Central memory CD8-positive, alpha-beta T cell (primary cell): ENCODE measurements around the gene BSN.

Source experiments
- ATAC-seq: fragments of 150-1000 bp; cut with Tn5 transposase; replicated peaks from 2 replicates; pipeline ENCODE4 v1.10.0; 2022; ENCODE audit warnings: mild to moderate bottlenecking, moderate FRiP score, moderate number of reproducible peaks; ENCODE audit not compliant: poor library complexity, severe bottlenecking; ENCODE audit errors: extremely low read depth
- DNase-seq, 2 donors: peaks; one replicate each; pipeline ENCODE4 v3.0.0; 2021; ENCODE audit warnings: low spot score in 2 of 2
- H3K27ac Mint-ChIP-seq: one replicate; pipeline ENCODE4 v1.8.0; 2022; ENCODE audit warnings: low read depth, mild to moderate bottlenecking, moderate library complexity, mixed read lengths
- H3K27me3 Mint-ChIP-seq: one replicate; pipeline ENCODE4 v1.8.0; 2022; ENCODE audit warnings: mixed read lengths
- H3K36me3 Mint-ChIP-seq: one replicate; pipeline ENCODE4 v1.8.0; 2022; ENCODE audit warnings: mild to moderate bottlenecking, moderate library complexity, mixed read lengths; ENCODE audit not compliant: insufficient read depth
- H3K4me1 Mint-ChIP-seq: one replicate; pipeline ENCODE4 v1.8.0; 2022; ENCODE audit warnings: mixed read lengths
- H3K4me3 Mint-ChIP-seq: one replicate; pipeline ENCODE4 v1.8.0; 2022; ENCODE audit warnings: mild to moderate bottlenecking, moderate library complexity, mixed read lengths
- H3K9me3 Mint-ChIP-seq: one replicate; pipeline ENCODE4 v1.8.0; 2022; ENCODE audit warnings: mixed read lengths

The BSN gene, protein sequence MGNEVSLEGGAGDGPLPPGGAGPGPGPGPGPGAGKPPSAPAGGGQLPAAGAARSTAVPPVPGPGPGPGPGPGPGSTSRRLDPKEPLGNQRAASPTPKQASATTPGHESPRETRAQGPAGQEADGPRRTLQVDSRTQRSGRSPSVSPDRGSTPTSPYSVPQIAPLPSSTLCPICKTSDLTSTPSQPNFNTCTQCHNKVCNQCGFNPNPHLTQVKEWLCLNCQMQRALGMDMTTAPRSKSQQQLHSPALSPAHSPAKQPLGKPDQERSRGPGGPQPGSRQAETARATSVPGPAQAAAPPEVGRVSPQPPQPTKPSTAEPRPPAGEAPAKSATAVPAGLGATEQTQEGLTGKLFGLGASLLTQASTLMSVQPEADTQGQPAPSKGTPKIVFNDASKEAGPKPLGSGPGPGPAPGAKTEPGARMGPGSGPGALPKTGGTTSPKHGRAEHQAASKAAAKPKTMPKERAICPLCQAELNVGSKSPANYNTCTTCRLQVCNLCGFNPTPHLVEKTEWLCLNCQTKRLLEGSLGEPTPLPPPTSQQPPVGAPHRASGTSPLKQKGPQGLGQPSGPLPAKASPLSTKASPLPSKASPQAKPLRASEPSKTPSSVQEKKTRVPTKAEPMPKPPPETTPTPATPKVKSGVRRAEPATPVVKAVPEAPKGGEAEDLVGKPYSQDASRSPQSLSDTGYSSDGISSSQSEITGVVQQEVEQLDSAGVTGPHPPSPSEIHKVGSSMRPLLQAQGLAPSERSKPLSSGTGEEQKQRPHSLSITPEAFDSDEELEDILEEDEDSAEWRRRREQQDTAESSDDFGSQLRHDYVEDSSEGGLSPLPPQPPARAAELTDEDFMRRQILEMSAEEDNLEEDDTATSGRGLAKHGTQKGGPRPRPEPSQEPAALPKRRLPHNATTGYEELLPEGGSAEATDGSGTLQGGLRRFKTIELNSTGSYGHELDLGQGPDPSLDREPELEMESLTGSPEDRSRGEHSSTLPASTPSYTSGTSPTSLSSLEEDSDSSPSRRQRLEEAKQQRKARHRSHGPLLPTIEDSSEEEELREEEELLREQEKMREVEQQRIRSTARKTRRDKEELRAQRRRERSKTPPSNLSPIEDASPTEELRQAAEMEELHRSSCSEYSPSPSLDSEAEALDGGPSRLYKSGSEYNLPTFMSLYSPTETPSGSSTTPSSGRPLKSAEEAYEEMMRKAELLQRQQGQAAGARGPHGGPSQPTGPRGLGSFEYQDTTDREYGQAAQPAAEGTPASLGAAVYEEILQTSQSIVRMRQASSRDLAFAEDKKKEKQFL (N-terminal part only)

DNA sequence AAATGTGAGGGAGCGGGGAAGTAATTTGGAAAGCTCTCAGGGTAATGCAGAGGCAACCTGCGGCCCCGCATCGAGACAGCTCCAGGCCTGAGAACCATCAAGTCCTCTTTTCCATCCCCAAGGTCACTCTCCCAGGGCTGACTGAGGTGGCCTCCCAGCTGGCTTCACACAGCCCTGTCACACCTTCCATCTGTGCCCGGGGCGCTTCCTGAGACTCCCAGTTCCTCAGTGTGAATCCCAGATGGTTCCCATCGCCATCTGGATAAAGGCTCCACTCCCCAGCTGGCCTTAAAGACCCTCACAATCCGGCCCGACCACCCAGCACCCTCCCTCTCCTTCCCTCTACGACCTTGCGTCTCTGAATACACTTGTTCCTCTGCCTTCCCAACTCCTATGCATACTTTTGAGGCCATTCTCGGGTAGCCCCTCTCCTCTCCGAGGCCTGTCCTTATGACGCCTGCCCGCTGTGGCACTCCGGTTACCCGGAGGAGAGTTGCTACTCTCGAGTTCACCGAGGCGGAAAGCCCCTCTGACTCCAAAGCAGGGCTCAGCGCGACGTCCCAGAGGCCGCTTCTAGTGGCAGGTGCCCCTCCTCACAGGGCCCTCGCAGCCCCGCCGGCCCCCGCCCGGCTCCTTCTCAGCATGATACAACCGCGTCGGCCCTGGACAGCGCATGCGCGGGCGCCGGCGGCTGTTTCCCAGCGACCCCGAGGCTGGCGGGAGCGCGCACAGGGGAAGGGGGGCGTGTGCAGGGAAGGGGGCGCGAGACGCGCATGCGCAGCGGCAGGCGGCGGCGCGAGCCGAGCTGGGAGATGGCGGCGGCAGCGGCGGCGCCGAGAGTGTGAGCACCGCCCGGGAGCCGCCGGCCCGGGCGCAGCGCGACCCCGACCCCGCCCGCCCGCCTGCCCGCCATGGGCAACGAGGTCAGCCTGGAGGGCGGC, at the start of gene BSN:
TSS of gene BSN (plus strand) at position 786 of the 941 bp plus-strand sequence. CDS start at position 912, 126 bp downstream.
- Mint-ChIP-seq H3K36me3 (peaks cover 16% of the 10 kb centered on the region), H3K27ac (peak within 1 kb of the TSS; percentile 71), H3K27me3 (peaks cover 32% of the 10 kb centered on the region), H3K4me1 (peaks cover 16% of the 10 kb centered on the region), H3K9me3 (no peaks in the 10 kb centered on the region), H3K4me3 (peak within 1 kb of the TSS; percentile 85)
- ATAC-seq (peak; percentile 80), DNase-seq (peak; percentile 69 to 87)

DNA sequence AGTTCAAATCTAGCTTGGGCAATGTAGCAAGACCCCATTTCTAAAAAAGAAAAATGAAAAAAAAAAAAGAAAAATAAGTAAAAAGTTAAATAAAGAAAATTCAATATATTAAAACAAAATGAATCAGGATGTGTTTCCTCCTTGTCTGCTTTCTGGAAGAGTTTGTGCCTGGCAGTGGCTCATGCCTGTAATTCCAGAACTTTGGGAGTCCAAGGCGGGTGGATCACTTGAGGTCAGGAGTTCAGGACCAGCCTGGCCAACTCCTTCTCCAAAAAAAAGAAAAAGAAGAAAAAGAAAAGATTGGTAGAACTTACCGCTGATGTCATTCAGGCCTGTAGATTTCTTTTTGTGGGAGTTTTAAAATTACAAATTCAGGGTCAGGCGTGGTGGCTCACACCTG, 47.4 kb upstream of the BSN start:
- H3K36me3 Mint-ChIP-seq = peaks cover 8% of the 10 kb centered on the region
- ATAC-seq (no peak), DNase-seq (no peak)
- no peaks in the 10 kb centered on the region for H3K27me3 Mint-ChIP-seq
- peaks cover 28% of the 10 kb centered on the region for H3K4me1 Mint-ChIP-seq
- no peak overlapping the region for H3K4me3 Mint-ChIP-seq
- peak overlapping the region; percentile 35 for H3K27ac Mint-ChIP-seq
- no peaks in the 10 kb centered on the region for H3K9me3 Mint-ChIP-seq

DNA sequence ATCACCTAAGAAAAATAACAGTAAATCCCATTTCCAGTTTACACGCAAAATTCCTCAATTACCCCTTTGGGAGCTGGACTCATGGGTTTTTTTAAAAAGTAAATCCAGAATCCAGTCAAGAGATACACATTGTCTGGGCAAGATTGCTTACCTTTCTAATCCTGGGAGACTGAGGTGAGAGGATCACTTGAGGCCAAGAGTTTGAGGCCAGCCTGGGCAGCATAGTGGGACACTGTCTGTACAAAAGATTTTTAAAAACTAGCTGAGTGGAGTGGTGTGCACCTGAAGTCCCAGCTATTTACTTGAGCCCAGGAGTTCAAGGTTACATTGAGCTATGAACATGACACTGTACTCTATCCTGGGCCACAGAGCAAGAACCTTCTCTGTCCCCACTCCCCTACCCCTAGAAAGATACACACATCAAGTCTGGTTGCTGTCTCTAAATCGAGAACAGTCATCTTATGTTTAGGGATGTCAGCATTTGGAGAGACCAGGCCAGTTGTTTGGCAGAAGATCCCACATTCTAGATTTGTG, 45.2 kb upstream of the BSN start:
- Mint-ChIP-seq H3K27ac (no peak overlapping the region), H3K36me3 (peaks cover 15% of the 10 kb centered on the region), H3K9me3 (no peaks in the 10 kb centered on the region), H3K27me3 (no peaks in the 10 kb centered on the region), H3K4me3 (no peak overlapping the region), H3K4me1 (peaks cover 17% of the 10 kb centered on the region)
- ATAC-seq (no peak), DNase-seq (no peak)

DNA sequence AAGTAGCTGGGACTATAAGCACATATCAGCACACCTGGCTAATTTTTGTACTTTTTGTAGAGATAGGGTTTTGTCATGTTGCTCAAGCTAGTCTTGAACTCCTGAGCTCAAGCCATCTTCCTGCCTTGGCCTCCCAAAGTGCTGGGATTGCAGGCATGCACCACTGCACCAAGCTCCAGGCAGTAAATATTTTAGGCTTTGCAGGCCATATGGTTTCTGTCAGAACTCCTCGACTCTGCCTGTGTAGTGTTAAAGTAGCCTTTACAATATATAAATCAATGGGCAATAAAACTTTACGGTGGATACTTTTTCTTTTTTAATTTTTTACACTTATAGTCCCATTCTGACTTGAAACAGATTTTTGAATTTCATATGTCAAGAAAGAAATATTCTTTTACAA, 42.6 kb upstream of the BSN start:
- no peak for ATAC-seq
- Mint-ChIP-seq H3K27me3 (no peaks in the 10 kb centered on the region), H3K9me3 (no peaks in the 10 kb centered on the region), H3K4me1 (peaks cover 25% of the 10 kb centered on the region), H3K4me3 (no peak overlapping the region), H3K27ac (no peak overlapping the region), H3K36me3 (peaks cover 28% of the 10 kb centered on the region)
- no peak for DNase-seq

DNA sequence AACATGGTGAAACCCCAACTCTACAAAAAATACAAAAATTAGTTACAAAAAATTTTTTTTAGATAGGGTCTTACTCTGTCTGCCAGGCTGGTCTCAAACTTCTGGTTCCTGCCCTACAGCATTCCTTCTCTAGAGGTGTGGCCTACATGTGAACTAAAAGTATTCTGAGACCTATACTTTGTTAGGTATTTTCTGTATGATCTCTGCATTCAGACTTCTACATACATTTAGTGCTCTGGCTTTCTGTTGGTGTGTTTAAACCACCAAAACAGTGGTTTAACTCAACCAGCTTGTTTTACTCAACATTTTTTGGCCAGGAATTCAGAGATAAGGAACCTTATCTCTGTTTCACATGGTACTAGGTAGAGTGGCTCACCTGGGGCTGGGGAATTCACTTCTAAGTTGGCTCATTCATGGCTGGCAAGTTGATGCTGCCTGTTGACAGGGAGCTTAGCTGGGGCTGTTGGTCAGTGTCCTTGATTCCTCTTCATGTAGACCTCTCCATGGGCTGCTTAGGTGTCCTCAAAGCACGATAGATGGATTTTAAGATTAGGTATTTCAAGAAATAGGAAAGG, 41.4 kb upstream of the BSN start:
- Mint-ChIP-seq H3K9me3 (no peaks in the 10 kb centered on the region), H3K4me3 (no peak overlapping the region), H3K27ac (no peak overlapping the region), H3K4me1 (peaks cover 28% of the 10 kb centered on the region), H3K27me3 (no peaks in the 10 kb centered on the region), H3K36me3 (peaks cover 31% of the 10 kb centered on the region)
- DNase-seq (no peak), ATAC-seq (no peak)

DNA sequence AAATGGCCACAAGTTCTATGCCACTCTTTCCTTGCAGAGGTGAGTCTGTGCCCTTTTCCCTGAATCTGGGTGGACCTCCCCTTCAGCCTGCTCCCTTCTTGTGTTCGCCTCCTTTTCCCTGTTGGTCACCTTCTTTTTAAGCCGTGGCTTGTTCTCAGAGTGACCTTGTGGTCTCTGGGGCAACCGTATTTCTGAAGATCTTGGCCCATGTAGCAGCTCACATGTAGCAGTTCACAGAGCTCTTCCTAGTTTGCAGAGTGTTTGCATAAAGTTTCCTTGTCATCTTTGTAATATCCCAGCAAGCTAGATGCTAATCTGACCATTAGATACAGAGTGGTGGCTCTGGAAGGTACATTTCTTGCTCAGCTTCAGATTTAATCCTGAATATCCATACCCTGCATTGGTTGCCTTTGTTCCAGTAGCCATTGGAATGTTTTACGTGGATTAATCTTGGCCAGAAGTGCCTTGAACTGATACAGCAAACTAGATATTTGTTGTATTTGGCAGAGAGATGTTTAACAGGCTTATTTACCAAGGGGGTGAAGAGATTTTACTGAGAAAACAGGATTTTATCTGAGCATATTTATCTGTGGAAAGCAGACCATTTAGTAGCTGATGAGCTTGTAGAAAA, 40.7 kb upstream of the BSN start:
- Mint-ChIP-seq H3K27me3 (no peaks in the 10 kb centered on the region), H3K9me3 (no peaks in the 10 kb centered on the region), H3K4me3 (no peak overlapping the region), H3K27ac (no peak overlapping the region), H3K36me3 (peaks cover 31% of the 10 kb centered on the region), H3K4me1 (peaks cover 32% of the 10 kb centered on the region)
- no peak for ATAC-seq
- DNase-seq = no peak

DNA sequence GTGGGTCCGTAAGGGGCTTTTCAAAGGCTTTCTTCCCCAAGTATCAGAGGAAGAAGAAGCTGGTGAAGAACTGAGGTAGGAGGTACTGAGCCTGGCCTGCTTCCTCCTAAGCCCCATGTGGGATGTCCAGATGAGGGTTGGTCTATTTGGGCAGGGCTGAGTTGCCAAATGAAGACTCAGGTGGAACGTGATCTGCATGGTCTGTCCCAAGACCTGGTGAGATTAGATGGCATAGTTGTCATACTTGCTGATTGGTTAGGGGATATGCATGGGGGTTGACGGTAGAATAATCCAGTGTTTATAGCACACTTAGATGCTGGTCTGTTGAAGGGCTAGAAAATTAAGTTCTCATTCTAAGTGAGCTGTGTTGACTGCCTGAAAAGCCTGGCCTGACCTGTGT, 36.3 kb upstream of the BSN start:
- H3K36me3 Mint-ChIP-seq = peaks cover 26% of the 10 kb centered on the region
- H3K9me3 Mint-ChIP-seq = no peaks in the 10 kb centered on the region
- H3K4me3 Mint-ChIP-seq = no peak overlapping the region
- no peak for DNase-seq
- ATAC-seq = no peak
- no peak overlapping the region for H3K27ac Mint-ChIP-seq
- peaks cover 48% of the 10 kb centered on the region for H3K4me1 Mint-ChIP-seq
- H3K27me3 Mint-ChIP-seq = no peaks in the 10 kb centered on the region

DNA sequence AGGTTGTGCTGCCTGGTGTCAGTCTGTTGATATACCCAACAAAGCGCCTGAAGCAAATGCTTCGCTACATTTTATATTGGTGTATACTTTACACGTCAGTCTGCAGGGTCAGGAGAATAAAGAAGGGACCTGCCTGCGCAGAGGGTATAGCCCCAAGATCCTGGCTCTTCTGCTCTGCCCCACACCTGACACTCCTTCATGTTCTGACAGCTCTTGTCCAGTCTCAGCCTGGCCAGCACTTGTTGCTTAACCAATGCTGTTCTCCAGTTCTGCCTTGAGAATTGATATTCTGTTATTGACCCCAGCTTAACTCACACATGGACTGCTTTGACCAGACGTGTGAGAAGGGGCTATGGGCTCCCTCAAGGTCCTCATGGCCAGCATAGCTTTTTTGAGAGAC, 35.8 kb upstream of the BSN start:
- Mint-ChIP-seq H3K36me3 (peaks cover 24% of the 10 kb centered on the region), H3K9me3 (no peaks in the 10 kb centered on the region), H3K27me3 (no peaks in the 10 kb centered on the region), H3K4me1 (peaks cover 47% of the 10 kb centered on the region), H3K4me3 (no peak overlapping the region), H3K27ac (no peak overlapping the region)
- ATAC-seq = no peak
- DNase-seq = no peak

DNA sequence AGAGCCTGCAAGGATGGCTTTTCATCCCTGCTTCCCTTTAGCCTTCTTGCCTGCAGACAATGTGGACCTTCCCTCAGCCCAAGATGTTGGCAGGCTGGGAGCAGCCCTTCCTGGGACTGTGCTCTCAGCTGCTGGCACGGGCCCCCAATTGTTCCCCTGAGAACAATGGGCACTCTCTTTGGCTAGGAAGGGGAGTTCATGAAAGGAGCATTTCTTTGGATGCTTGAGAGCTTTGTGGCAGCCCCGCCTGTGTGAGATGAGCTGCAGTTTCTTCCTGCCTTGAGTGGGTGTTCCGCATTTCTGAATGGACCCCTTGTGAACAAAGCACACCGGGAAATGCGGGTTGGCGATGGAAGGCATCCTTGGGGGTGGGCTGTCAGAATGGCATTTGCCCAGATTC, 35.0 kb upstream of the BSN start:
- H3K27ac Mint-ChIP-seq = no peak overlapping the region
- ATAC-seq (no peak), DNase-seq (no peak)
- H3K36me3 Mint-ChIP-seq = peaks cover 21% of the 10 kb centered on the region
- H3K4me3 Mint-ChIP-seq = no peak overlapping the region
- no peaks in the 10 kb centered on the region for H3K27me3 Mint-ChIP-seq
- no peaks in the 10 kb centered on the region for H3K9me3 Mint-ChIP-seq
- peaks cover 42% of the 10 kb centered on the region for H3K4me1 Mint-ChIP-seq

DNA sequence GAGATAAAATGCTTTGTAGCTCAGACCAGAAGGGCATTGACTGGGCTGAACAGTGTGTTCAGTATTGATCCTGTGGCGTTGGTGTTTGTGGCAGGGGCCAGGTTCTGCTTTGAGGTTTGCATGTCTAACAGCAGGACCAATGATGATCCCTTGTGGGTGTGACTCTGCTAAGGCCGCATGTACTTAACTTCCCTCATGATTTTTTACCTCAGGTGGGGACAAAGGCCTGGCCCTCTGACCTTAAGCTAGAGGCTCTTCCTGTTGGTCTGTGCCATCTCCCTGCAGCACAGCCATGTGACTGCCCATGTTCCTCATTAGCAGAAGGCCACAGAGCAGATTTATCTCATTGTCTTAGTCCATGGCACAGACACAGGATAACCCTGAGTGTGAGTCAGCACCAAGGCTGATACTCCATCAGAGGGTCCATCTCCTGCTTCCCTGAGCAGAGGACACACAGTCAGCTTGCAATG, 34.3 kb upstream of the BSN start:
- Mint-ChIP-seq H3K4me1 (peaks cover 42% of the 10 kb centered on the region), H3K4me3 (no peak overlapping the region), H3K36me3 (peaks cover 21% of the 10 kb centered on the region), H3K9me3 (no peaks in the 10 kb centered on the region), H3K27ac (no peak overlapping the region), H3K27me3 (no peaks in the 10 kb centered on the region)
- DNase-seq (no peak), ATAC-seq (no peak)
